ENCODE results near the gene ACAD8.
A peak's percentile ranks its signal among the peaks of the same experiment; 100 is the strongest.

GRCh38 chr11:134275534-134276395 is 22.4 kb downstream of the ACAD8 start, which contains the start of gene GLB1L3:
- TF ChIP-seq POLR2A (IDR thresholded peaks at IDR 0.05), result no peak
- TF ChIP-seq CTCF (IDR thresholded peaks at IDR 0.05), result peak in 1 of 5 experiments; percentile 20
